GM11168 (cell line): ENCODE measurements around the gene PCSK1.
"Not testable (repeated sequence)": the region's sequence is repeated elsewhere in the genome, so short reads cannot be mapped to it uniquely, and the experiment has no call there.

Experiments
- in situ Hi-C: fragments of 300-500 bp; cut with MboI; formaldehyde crosslinking; loops from one replicate; pipeline ENCODE4 v1.12.0; 2022; ENCODE audit warnings: low sequenced_read_pairs; ENCODE audit not compliant: unreplicated experiment

The PCSK1 gene

GRCh38 chr5:96377597-96377996 lies 55.5 kb downstream of the PCSK1 start:
- in situ Hi-C loops: no loop called here

GRCh38 chr5:96377167-96377566 lies 55.9 kb downstream of the PCSK1 start:
- in situ Hi-C loops: no loop called here

DNA sequence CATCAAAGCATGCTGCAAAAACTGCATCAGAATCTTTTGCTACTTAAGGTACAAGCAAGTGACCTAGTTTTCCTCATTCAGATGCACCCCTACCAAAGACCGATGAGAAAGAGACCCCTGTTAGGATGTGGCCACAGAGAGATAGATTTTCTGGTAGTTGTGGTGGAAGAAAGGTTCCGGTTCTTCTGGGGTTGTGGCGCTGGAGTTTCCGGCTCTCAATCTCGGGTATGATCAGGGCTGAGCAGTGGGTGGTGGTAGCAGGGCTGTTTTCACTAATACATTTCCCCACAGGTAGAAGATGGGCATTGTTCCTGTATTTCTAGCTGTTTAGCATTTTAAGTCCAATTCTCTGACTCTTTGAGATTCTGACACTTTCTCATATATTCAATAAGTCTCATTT lies 58.4 kb downstream of the PCSK1 start:
- in situ Hi-C loops: no loop called here

GRCh38 chr5:96373381-96373733 lies 59.7 kb downstream of the PCSK1 start:
- in situ Hi-C loops: no loop called here

DNA sequence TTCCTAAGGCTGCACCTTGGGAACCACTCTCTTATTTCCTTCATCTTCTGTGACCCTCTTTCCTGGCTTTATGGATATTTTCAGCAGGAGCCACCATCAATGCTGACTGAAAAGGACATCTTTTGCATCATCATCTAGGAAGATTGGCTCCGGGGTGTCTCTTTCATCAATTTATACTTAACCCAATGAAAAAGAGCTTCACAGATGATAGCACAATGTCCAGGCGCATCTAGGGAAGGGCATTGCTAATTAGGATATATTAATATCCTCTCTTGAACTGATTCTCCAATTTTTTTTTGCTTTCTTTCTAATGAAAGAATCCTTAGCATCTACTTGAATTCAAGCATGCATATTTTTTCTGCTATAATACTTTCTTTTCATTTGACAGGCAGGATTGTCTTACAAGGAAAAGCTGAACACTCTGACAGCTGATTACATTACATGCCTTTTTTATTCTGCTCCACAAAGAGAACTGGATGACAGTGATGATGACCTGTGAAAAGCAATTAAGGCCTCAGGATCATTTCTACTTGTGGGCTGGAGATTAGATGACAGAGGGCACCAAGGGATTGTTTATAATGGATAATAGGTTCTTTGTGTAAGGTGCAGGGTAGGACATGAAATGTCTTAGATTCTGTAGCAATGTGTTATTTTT lies 60.2 kb downstream of the PCSK1 start:
- in situ Hi-C loops: no loop called here

- in situ Hi-C loops: no loop called here
Observed at GRCh38 chr5:96370976-96371375, 62.1 kb downstream of the PCSK1 start.

GRCh38 chr5:96367337-96367736 lies 65.7 kb downstream of the PCSK1 start:
- in situ Hi-C loops: not testable (repeated sequence)

DNA sequence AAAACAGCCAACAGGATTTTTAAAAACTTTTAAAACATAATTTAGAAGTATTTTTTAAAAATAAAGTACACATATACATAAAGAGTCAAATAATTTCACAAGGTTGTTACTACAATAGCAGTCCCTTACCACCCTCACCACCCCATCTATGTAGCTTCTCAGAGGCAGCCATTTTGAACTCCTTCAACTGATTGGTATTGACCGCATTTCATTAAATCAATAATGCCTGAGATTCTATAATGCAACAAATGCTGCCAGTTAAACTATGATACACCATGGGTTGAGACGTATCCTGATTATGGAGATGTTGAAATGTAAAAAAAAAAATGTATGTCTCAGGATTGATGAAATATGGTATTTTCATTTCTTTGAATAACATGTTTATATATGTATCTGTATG lies 78.8 kb downstream of the PCSK1 start:
- in situ Hi-C loops: no loop called here

- in situ Hi-C loops: no loop called here
Observed at GRCh38 chr5:96353220-96353619, 79.8 kb downstream of the PCSK1 start.

GRCh38 chr5:96350678-96351077 lies 82.4 kb downstream of the PCSK1 start:
- in situ Hi-C loops: no loop called here

DNA sequence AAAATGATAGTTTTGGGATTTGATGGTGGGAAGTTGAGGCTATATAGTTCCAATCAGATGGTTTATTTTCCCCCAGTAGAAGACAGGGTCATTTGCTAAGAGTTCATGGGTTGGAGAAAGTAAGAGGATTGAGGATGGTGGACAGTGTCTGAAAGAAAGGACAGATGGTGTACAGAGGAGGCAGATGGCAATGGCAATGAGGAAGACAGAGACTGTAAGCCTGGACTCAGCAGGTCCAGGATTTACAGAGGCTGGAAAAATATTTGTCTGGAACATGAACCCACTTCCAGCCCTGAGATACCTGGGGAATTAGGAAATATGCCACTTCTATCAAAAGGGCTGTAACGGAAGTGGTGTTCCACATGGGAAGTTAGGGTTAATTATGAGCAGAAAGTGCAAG lies 84.5 kb downstream of the PCSK1 start:
- in situ Hi-C loops: loop anchor here (5.0 kb wide), 1 partner anchor 249 kb away; no protein-coding TSS in a partner anchor

DNA sequence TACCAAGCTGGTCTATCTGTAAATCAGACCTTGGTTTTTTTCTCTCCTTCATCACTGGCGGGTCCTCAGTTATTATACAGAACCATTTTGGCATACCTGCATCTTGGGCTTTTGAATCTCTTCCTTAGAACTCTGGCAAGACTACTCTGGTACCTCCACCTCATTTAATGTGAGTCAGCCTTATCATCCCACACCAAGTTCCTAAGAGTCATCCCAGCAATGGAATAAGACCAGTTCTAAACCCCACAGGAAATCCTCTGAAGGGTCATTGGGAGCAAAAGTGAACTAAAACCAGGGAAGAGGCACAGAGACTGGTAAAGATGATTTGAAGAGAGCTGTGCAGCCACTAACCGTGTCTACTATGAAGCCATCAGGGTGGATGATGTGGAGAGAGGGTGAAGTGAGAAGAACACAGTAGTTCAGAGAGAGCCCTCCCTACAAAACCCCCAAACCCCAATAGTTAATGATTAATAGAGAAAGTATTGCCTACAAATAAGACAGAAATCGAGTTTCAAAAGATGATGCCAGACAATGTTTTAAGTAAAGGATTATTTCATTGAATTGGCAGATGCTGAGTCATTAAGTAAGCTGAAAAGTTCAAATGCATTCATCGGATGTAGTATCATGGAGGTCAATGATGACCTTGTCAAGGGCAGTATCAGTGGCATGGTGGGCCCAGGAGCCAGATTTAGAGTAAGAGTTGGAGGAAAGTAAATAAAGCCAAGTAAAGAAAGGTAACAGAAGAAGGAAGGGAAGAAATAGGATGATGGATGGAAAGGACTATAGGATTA lies 85.4 kb downstream of the PCSK1 start:
- in situ Hi-C loops: loop anchor here (5.0 kb wide), 1 partner anchor 250 kb away; no protein-coding TSS in a partner anchor

- in situ Hi-C loops: loop anchor here (5.0 kb wide), 1 partner anchor 252 kb away; no protein-coding TSS in a partner anchor
Observed at GRCh38 chr5:96344678-96345577, 88.1 kb downstream of the PCSK1 start.

DNA sequence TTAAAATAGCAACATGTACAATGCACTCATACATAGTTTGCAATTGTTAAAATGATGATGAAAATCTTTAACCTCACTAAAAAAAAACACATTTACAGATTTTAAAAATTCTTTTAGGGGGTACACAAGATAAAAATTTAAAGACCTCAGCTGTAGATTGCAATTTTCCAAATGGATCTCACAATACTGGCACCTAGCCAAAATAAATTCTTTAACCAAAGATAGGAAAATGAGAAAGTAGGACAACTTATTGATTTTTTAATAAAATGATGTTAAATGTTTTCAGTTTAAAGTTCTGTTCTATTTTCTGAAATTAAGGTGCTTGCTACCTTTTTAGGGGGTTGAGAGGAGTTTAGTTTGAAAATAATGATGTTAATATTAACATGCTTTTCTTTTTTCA lies 90.0 kb downstream of the PCSK1 start:
- in situ Hi-C loops: no loop called here

DNA sequence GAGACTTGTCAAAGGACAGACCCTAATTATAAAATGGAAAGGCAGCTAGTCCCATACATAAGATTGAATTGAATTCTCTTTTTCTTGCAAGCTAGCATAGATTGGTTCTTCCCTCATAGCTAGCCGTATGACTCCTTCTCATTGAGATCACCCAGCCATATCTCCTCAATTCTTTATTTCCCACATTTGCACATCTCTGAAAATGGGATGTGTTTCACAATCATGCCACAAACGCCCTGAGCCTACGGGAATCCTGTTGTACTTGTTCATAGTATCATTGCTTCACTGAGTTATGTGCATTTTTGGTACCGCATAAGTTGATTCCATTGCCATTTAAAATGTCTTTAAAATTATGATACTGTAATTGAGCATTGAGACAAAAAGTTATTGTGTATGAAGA lies 90.5 kb downstream of the PCSK1 start:
- in situ Hi-C loops: no loop called here
